GM03348 (cell line): Measurements from ENCODE around the gene SPACA4.
"Not testable (repeated sequence)": the region's sequence is repeated elsewhere in the genome, so short reads cannot be mapped to it uniquely, and the experiment has no call there.

Experiments used
- DNase-seq: peaks from one replicate; pipeline ENCODE4 v3.0.0; 2012; ENCODE audit warnings: low spot score

SPACA4 gene

GRCh38 chr19:48618916-48619691 lies 12.6 kb downstream of the SPACA4 start, which contains the start of the genes RPL18 and SPHK2:
TSS of gene RPL18 (minus strand) at chr19:48619178. CDS start at chr19:48619143, 35 bp downstream.
TSS of gene SPHK2 (plus strand) at chr19:48619506. CDS start at chr19:48620515, 1,009 bp downstream.
- DNase-seq, result peak; percentile 98

DNA sequence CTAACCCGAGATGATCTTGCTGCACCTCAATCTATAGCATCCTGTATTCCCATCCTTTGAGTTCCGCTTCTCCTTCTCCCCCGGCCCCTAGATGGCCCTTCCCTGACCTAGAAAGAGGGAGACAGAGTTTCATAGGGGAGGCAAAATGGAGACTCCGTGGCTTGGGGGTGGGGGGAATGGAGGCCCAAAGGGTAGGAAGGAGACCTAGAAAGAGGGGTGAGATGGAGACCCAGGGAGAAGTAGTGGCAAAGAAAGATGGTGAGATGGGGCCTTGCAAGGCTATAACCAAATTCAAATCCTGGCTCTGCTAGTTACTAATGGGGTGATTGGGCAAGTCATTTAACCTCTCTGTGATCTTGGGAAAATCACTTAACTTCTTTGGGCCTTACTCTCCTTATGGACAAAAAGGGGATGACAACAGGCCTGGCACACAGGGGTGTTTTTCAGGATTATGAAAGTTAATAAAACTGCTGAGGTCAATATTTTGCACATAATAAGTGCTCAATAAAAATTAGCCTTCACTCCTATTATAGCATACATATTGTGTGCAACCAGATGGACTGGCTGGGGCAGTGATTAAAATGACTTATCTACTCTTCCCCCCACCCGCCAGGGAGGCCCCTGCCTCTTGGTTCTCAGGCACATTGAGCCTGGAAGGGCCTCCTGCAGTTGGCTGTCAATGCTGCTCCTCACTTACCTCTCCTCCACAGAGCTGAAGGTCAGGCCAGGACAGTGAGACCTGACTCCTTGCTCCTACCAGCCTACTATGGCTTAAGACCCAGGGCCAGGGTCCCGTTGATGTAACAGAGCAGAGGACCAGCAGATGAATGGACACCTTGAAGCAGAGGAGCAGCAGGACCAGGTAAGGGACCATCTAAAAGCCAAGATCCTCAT lies 13.4 kb downstream of the SPACA4 start:
- no peak for DNase-seq

GRCh38 chr19:48623556-48624066 lies 17.1 kb downstream of the SPACA4 start:
- DNase-seq, result no peak

DNA sequence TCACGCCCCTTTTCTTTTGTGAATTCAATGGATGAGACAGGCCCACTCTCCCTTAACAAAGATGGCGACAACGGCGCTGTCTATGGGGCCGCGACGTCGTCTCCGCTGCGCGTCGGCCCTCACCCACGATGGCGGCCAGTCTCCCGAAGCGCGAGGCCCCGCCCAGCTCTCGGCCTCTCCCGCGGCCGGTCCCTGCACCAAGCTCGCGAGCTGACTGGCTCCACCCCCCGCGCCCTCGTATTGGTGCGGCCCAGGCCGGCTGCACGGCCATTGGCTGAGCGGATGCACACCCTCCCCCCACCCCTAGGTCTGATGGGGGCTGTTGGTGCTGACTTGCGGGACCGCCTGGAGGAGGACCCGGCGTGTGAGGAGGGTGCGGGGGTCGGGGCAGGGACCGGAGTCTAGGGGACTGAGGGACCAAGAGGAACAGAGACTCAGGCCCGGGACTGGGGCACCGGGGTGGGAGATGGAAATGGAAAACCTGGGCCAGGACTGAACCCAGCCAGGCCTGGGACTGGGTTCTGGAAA lies 17.6 kb downstream of the SPACA4 start:
- peak; percentile 97 for DNase-seq

- no peak for DNase-seq
Observed at GRCh38 chr19:48624791-48625723, 18.5 kb downstream of the SPACA4 start.

- no peak for DNase-seq
Observed at GRCh38 chr19:48625891-48626327, 19.4 kb downstream of the SPACA4 start.

DNA sequence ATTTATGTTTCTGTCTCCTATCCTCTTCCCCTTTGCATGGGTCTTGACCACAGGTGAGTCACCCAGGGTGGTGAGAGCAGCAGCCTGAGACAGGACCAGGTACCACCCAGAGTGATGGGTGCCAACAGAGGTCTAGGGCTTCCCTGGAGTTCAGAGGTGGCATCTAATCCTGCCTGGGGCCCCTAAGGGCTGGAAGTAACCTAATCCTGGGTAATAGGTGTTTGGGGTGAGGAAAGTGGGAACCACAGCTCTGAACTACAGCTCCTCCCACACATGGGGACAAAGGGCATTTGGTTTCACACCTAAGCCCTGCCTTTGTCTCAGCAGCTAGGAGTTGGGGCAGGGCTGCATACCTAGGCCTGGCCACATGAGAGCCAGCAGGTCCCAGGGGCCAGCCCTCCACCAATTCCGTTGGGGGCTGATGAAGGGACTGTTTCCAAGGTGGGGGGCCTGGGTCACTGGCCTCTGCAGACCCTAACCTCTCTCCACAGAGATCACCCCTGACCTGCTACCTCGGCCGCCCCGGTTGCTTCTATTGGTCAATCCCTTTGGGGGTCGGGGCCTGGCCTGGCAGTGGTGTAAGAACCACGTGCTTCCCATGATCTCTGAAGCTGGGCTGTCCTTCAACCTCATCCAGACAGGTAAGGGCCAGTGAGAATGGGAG lies 20.8 kb downstream of the SPACA4 start:
- no peak for DNase-seq

DNA sequence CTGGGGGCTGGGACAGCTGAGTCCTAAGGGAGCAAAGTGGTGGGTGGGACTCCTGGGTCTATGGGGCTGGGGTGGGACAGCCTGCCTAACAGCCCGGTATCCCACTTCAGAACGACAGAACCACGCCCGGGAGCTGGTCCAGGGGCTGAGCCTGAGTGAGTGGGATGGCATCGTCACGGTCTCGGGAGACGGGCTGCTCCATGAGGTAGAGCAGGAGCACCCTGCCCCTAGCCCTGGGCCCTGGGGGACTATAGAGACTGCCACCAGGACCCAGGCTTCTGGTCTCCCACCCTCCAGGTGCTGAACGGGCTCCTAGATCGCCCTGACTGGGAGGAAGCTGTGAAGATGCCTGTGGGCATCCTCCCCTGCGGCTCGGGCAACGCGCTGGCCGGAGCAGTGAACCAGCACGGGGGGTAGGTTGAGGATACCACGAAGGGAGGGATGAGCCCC lies 21.3 kb downstream of the SPACA4 start:
- DNase-seq, result no peak

DNA sequence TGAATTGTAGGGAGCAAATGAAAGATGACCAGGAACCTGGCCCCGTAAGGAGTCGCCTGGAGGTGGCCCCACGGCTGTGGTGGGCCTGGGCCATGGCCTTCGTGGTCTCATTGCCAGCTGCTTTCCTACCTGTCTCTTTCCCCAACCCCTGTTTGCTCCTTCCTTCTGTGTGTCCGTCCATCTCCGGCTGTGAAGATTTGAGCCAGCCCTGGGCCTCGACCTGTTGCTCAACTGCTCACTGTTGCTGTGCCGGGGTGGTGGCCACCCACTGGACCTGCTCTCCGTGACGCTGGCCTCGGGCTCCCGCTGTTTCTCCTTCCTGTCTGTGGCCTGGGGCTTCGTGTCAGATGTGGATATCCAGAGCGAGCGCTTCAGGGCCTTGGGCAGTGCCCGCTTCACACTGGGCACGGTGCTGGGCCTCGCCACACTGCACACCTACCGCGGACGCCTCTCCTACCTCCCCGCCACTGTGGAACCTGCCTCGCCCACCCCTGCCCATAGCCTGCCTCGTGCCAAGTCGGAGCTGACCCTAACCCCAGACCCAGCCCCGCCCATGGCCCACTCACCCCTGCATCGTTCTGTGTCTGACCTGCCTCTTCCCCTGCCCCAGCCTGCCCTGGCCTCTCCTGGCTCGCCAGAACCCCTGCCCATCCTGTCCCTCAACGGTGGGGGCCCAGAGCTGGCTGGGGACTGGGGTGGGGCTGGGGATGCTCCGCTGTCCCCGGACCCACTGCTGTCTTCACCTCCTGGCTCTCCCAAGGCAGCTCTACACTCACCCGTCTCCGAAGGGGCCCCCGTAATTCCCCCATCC lies 22.1 kb downstream of the SPACA4 start:
- DNase-seq, result no peak

- DNase-seq, result no peak
Observed at GRCh38 chr19:48629297-48629598, 22.7 kb downstream of the SPACA4 start.

- no peak for DNase-seq
Observed at GRCh38 chr19:48629599-48630295, 23.2 kb downstream of the SPACA4 start.

GRCh38 chr19:48630296-48631063 lies 23.9 kb downstream of the SPACA4 start:
- no peak for DNase-seq

- DNase-seq, result no peak
Observed at GRCh38 chr19:48631225-48631624, 24.7 kb downstream of the SPACA4 start.

DNA sequence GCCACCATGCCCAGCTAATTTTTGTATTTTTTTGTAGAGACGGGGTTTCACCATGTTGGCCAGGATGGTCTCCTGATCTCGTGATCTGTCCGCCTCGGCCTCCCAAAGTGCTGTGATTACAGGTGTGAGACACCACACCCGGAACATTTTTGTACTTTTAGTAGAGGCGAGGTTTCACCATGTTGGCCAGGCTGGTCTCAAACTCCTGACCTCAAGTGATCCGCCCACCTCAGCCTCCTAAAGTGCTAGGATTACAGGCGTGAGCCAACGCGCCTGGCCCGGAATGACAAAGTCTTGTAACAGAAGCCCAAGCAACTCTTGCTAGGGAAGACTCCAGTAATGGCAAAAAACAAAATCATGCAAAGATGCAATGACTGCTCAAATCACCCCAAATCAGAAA lies 25.7 kb downstream of the SPACA4 start:
- DNase-seq, result not testable (repeated sequence)

DNA sequence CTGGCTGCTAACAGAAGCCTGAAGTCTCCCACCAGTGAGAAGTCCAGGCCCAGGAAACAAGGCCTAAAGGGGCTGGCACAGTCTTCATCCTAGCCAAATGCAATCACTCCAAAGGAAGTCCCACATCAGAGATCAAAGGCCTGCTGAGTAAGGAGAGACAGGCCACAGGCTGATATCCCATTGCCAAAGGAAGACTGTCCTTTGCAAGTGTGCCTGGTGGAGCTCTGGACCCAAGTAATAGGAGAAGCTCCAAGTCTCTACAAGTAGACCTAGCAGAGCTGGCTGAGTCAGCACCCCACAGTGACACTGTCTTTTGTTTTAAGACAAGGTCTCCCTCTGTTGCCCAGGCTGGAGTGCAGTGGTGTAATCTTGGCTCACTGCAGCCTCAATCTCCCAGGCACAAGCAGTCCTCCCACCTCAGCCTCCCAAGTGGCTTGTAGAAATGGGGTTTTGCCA lies 26.2 kb downstream of the SPACA4 start:
- DNase-seq, result no peak

DNA sequence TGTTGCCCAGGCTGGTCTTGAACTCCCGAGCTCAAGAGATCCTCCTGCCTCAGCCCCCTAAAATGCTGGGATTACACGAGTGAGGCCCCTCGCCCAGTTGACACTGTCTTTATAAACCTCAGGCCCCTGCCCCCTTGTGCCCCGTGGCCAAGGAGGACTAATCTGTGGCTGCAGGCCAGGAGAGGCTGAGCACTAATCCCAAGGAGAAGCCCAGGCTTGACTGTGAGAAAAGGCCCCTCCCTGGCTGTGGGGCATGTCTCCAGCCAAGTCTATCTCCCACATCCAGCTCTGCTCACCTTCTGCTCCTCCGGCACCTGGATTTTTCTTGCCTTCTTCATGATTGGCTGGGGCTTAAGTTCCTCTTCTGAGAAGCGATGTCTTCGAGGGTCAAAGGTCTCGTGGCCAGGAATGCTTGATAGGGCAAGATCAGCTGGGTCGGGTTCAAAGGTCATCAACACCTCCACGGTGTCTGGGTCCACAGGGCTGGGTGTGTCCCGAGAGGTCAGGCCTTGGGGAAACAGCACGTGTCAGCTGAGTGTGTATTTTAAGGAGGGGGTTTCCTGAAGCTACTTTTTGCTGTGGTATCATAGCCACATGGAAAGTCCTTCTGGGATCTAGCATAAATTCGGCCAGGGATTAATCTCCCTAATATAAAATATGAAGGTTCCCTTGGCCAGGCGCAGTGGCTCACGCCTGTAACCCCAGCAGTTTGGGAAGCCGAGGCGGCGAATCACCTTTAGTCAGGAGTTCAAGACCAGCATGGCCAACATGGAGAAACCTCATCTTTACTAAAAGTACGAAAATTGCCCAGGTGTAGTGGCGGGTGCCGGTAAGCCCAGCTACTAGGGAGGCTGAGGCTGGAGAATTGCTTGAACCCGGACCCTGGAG lies 26.9 kb downstream of the SPACA4 start:
- DNase-seq, result no peak

DNA sequence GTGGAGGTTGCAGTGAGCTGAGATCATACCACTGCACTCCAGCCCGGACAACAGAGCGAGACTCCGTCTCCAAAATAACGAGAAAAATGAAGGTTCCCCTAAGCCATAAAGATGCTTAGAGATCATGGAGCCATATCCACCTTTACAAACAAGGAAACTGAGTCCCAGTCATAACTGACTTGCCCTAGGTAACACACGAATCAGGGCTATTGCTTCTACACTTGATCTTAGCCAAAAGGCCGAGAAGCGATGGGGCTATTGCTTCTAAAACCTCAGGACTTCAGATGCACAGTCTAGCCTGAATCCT lies 27.4 kb downstream of the SPACA4 start:
- DNase-seq, result no peak
